ENCODE measurements around the gene ADGRG6. TPM values are rescaled to one million over a fixed set of nuclear protein-coding genes. Genes with fewer than 3 reads are reported as not detected.

Gene ADGRG6
- total RNA-seq, 1 experiment from 2014 or later: 0.49 TPM

DNA sequence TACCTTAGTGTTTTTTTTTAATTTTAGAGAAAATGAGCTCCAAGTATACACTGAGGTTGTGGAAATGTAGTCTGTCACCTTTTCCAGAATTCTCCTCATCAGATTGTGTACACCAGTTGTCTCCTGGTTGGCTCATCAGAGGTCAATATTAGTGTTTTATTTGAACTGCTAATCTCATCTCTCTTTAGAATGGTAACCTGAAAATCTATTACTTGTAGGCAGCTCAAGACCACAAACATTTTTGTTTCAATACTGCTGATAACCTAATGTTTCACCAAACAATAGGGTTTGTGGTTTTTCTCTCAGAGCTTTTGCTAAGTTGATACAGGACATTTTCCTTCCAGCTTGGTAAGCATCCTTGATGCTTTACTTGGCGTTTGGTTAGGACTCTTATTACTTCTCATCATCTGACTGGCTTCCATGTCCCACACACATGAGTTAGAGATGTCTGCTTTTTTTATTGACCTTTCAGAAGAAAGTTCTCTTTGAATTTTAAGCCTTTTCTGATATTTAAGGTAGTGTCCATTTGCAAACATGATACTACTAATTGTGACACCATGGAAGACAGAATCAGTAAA lies 15.1 kb downstream of the ADGRG6 start:
- CTCF ChIA-PET: no interaction called here
- DNase-seq (ENCODE audit: low spot score): no peak
- no peaks in the 10 kb centered on the region for H3K27me3 ChIP-seq (replicated peaks; ENCODE audit: insufficient read depth, low read depth, low read length, poor library complexity)
- no peak overlapping the region for H3K27ac ChIP-seq (ENCODE audit: low read depth, low read length, poor library complexity, severe bottlenecking)
- no peak overlapping the region for H3K4me3 ChIP-seq (ENCODE audit: low read depth, low read length, poor library complexity, severe bottlenecking)
- no TSS peak for BruUV-seq (replicated peaks)
- no peaks in the 10 kb centered on the region for H3K36me3 ChIP-seq (ENCODE audit: insufficient read depth, low read length, poor library complexity, severe bottlenecking)
- POLR2A ChIA-PET (ENCODE audit: low non-redundant PET): interaction anchor here (0.6 kb wide), 1 partner anchor 31 kb away, joined by 3 read pairs; no protein-coding TSS in a partner anchor
- no peaks in the 10 kb centered on the region for H3K9me3 ChIP-seq (ENCODE audit: low read depth, low read length, poor library complexity, severe bottlenecking)
- TF ChIP-seq, protein P1, sequence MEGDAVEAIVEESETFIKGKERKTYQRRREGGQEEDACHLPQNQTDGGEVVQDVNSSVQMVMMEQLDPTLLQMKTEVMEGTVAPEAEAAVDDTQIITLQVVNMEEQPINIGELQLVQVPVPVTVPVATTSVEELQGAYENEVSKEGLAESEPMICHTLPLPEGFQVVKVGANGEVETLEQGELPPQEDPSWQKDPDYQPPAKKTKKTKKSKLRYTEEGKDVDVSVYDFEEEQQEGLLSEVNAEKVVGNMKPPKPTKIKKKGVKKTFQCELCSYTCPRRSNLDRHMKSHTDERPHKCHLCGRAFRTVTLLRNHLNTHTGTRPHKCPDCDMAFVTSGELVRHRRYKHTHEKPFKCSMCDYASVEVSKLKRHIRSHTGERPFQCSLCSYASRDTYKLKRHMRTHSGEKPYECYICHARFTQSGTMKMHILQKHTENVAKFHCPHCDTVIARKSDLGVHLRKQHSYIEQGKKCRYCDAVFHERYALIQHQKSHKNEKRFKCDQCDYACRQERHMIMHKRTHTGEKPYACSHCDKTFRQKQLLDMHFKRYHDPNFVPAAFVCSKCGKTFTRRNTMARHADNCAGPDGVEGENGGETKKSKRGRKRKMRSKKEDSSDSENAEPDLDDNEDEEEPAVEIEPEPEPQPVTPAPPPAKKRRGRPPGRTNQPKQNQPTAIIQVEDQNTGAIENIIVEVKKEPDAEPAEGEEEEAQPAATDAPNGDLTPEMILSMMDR (conservative IDR thresholded peaks at IDR 0.05; ENCODE audit: low read depth, low read length): no peak
- TF ChIP-seq EZH2 (IDR thresholded peaks at IDR 0.05; ENCODE audit: borderline replicate concordance, low read depth, low read length, poor library complexity, severe bottlenecking): no peak
- no peaks in the 10 kb centered on the region for H3K4me1 ChIP-seq (ENCODE audit: insufficient read depth, low read length, poor library complexity, severe bottlenecking)
- intact Hi-C loops (cut with micrococcal nuclease; ENCODE audit: unreplicated experiment): no loop called here

DNA sequence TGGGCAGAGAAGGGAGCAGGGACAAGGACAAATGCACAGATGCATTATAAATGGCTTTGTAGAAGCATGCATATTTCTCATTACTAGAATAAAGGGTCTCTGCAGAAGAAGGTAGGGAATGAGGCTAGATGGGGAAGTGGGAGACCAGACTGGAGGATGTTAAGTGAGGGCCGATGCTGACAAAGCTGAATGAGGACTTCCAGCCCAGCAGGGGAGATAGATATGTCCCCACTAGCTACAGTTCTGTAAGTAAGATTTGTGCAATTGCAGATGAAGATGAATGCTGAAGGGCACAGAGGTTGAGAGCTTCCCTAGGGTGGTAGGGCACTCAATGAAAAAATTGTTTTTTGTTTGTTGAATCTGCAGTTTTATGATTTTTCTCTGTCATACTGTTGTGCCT lies 16.9 kb downstream of the ADGRG6 start:
- Histone ChIP-seq H3K4me1 (ENCODE audit: insufficient read depth, low read length, poor library complexity, severe bottlenecking) (no peaks in the 10 kb centered on the region), H3K27me3 (replicated peaks; ENCODE audit: insufficient read depth, low read depth, low read length, poor library complexity) (no peaks in the 10 kb centered on the region), H3K36me3 (ENCODE audit: insufficient read depth, low read length, poor library complexity, severe bottlenecking) (no peaks in the 10 kb centered on the region), H3K9me3 (ENCODE audit: low read depth, low read length, poor library complexity, severe bottlenecking) (no peaks in the 10 kb centered on the region), H3K27ac (ENCODE audit: low read depth, low read length, poor library complexity, severe bottlenecking) (no peak overlapping the region), H3K4me3 (ENCODE audit: low read depth, low read length, poor library complexity, severe bottlenecking) (no peak overlapping the region)
- TF ChIP-seq EZH2 (IDR thresholded peaks at IDR 0.05; ENCODE audit: borderline replicate concordance, low read depth, low read length, poor library complexity, severe bottlenecking): no peak
- TF ChIP-seq, protein P1 (conservative IDR thresholded peaks at IDR 0.05; ENCODE audit: low read depth, low read length): no peak
- ChIA-PET POLR2A (ENCODE audit: low non-redundant PET) (no interaction called here), CTCF (no interaction called here)
- no peak for DNase-seq (ENCODE audit: low spot score)
- no TSS peak for BruUV-seq (replicated peaks)
- intact Hi-C loops (cut with micrococcal nuclease; ENCODE audit: unreplicated experiment): no loop called here

DNA sequence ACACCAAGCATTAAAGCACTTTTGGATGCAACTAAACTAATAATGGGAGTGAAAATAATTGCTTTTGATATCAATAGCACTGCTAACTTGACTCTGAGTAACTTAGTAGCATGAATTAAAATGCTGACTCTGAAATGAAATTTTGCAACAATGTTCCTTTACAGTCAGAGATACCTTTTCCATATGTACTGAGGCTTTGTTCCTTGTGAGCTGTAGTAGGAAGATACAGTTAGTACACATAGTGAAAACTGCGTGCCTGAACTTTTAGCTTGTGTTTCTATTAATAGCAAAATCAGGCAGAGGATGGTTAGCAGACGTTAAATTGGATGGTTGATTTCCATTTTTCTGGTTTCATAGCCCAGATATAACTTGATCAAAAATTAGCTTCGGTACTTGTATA lies 18.6 kb downstream of the ADGRG6 start:
- intact Hi-C loops (cut with micrococcal nuclease; ENCODE audit: unreplicated experiment): no loop called here
- ChIA-PET CTCF (no interaction called here), POLR2A (ENCODE audit: low non-redundant PET) (interaction anchor here (0.6 kb wide), 1 partner anchor 1413 kb away, joined by 5 read pairs; no protein-coding TSS in a partner anchor)
- no peaks in the 10 kb centered on the region for H3K27me3 ChIP-seq (replicated peaks; ENCODE audit: insufficient read depth, low read depth, low read length, poor library complexity)
- no peaks in the 10 kb centered on the region for H3K4me1 ChIP-seq (ENCODE audit: insufficient read depth, low read length, poor library complexity, severe bottlenecking)
- no peaks in the 10 kb centered on the region for H3K36me3 ChIP-seq (ENCODE audit: insufficient read depth, low read length, poor library complexity, severe bottlenecking)
- no peak for DNase-seq (ENCODE audit: low spot score)
- H3K4me3 ChIP-seq (ENCODE audit: low read depth, low read length, poor library complexity, severe bottlenecking): no peak overlapping the region
- no peak overlapping the region for H3K27ac ChIP-seq (ENCODE audit: low read depth, low read length, poor library complexity, severe bottlenecking)
- H3K9me3 ChIP-seq (ENCODE audit: low read depth, low read length, poor library complexity, severe bottlenecking): no peaks in the 10 kb centered on the region
- TF ChIP-seq, protein P1 (conservative IDR thresholded peaks at IDR 0.05; ENCODE audit: low read depth, low read length): no peak
- no peak for TF ChIP-seq EZH2 (IDR thresholded peaks at IDR 0.05; ENCODE audit: borderline replicate concordance, low read depth, low read length, poor library complexity, severe bottlenecking)
- no TSS peak for BruUV-seq (replicated peaks)

All from A673 (cell line).